Testis (tissue), 3 donors: ENCODE measurements around the gene TPM4. TPM values are rescaled to one million over a fixed set of nuclear protein-coding genes. Genes with fewer than 3 reads are reported as not detected.
"Not testable (repeated sequence)": the region's sequence is repeated elsewhere in the genome, so short reads cannot be mapped to it uniquely, and the experiment has no call there.

ENCODE experiments used
- DNase-seq: peaks from one replicate; pipeline ENCODE4 v3.0.0-alpha.2; 2019
- H3K27ac ChIP-seq, 2 donors: fragments of 200-600 bp; sonication (generic); one replicate each; pipeline ENCODE4 v1.5.1; 2019
- H3K27me3 ChIP-seq: fragments of 200-600 bp; sonication (generic); one replicate; pipeline ENCODE4 v1.5.1; 2019
- H3K36me3 ChIP-seq: fragments of 200-600 bp; sonication (generic); one replicate; pipeline ENCODE4 v1.5.1; 2017; ENCODE audit warnings: low read depth; ENCODE audit errors: missing control alignments
- H3K4me1 ChIP-seq: fragments of 200-600 bp; sonication (generic); one replicate; pipeline ENCODE4 v1.5.1; 2019
- H3K4me3 ChIP-seq, 2 donors: fragments of 200-600 bp; sonication (generic); one replicate each; pipeline ENCODE4 v1.5.1; 2017 to 2019
- H3K9me3 ChIP-seq: fragments of 200-600 bp; sonication (generic); one replicate; pipeline ENCODE4 v1.5.1; 2017
- POLR2A ChIP-seq: fragments of 450-650 bp; IDR thresholded peaks from one replicate; pipeline ENCODE4 v1.6.1; 2017; ENCODE audit warnings: antibody characterized with exemption, mild to moderate bottlenecking, moderate library complexity
- WGBS, 2 donors: methylation state at CpG; one replicate each; pipeline ENCODE4 v1.1.5; 2018; 5-methylcytosine and 5-hydroxymethylcytosine counted together
- intact Hi-C: fragments of 100-400 bp; cut with DNase I; formaldehyde crosslinking; loops from one replicate; pipeline ENCODE4 v1.15.1; 2023; ENCODE audit warnings: low total_unique reads
- polyA plus RNA-seq: library from polyadenylated mRNA; stranded (reverse); fragments of 350-450 nt; fragmentation: Illumina TruSeq; extraction: RNeasy Lipid Tissue Mini Kit (QIAGEN cat#74804); gene quantifications from one replicate; pipeline ENCODE4 v1.2.3, GENCODE V29; 2014; ENCODE audit warnings: low read depth, low replicate concordance; ENCODE audit not compliant: insufficient read depth
- total RNA-seq, 2 donors: library from RNA; depleted of rRNA; stranded (reverse); fragments of >200 nt; gene quantifications; one replicate each; pipeline ENCODE4 v1.2.3, GENCODE V29; 2016
- TF ChIP-seq, protein P1 (sequence below), 3 experiments: fragments of 450-650 bp in 2 of 3; fragments of 200-600 bp in 1 of 3; sonication (generic) in 1 of 3; IDR thresholded peaks; one replicate each; pipeline ENCODE4 v1.5.1; 2016 to 2019; ENCODE audit warnings: antibody characterized with exemption in 3 of 3, mild to moderate bottlenecking in 2 of 3, moderate library complexity in 1 of 3

TPM4 gene
- total and polyA plus RNA-seq, 3 donors from 2014 or later, result 212 to 271 (median 227) TPM

DNA sequence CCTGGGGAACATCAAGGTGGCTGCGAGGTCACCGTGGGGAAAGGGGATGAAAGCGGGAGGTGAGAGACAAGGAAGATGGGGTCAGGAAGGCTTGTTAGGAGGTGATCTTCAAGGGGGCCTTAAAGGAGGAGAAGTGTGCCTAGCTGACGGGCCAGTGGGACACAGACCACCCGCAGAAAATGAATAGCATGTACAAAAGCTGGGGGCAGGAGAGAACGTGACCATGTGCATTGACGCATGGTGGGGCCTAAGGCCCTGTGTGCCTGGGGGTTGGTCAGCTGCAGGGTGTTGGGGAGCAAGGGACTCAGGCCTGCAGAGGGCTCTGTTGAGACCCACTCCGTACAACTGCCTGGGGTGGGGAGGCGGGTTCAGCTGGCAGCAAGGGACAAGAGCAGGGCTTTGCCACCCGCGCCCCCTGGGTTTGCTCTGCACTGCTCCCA lies 41.3 kb downstream of the TPM4 start:
- intact Hi-C loops, result loop anchor here (10.0 kb wide), 2 partner anchors 53 to 67 kb away; partner anchors contain the start of gene FAM32A
- DNase-seq, result no peak

DNA sequence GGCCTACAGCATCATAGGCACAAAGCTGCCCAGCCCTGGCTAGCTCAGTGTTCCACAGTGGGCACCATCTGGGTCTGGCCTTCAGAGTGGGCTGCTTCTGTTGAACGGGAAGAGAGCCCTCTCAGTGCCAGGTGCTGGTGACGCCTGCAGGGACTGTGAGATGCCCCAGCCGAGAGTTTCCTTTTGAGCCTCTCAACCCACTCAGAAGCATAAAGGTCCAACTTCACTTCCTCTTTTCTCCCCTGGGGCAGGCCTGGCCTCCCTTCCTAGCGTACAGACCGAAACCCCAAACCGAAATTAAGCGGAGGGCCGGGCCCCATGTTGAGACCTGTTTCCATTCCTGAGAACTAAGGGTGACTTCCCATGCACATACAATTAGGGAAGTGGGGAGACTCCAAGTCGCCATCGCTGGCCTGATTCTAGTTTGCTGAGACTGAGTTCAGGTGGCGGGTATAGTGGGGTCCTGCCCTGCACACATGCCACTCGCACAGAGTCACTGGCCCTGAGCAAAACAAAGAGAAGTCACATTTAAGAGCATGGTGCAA lies 42.3 kb downstream of the TPM4 start:
- no peaks in the 10 kb centered on the region for H3K27me3 ChIP-seq
- no peaks in the 10 kb centered on the region for H3K9me3 ChIP-seq
- H3K4me1 ChIP-seq, result peaks cover 4% of the 10 kb centered on the region
- H3K27ac ChIP-seq, result no peak overlapping the region
- 90 to 99% methylated on average over 9 to 12 of the region's 12 CpGs for WGBS, 2 donors
- no peak for DNase-seq
- TF ChIP-seq, protein P1, sequence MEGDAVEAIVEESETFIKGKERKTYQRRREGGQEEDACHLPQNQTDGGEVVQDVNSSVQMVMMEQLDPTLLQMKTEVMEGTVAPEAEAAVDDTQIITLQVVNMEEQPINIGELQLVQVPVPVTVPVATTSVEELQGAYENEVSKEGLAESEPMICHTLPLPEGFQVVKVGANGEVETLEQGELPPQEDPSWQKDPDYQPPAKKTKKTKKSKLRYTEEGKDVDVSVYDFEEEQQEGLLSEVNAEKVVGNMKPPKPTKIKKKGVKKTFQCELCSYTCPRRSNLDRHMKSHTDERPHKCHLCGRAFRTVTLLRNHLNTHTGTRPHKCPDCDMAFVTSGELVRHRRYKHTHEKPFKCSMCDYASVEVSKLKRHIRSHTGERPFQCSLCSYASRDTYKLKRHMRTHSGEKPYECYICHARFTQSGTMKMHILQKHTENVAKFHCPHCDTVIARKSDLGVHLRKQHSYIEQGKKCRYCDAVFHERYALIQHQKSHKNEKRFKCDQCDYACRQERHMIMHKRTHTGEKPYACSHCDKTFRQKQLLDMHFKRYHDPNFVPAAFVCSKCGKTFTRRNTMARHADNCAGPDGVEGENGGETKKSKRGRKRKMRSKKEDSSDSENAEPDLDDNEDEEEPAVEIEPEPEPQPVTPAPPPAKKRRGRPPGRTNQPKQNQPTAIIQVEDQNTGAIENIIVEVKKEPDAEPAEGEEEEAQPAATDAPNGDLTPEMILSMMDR (IDR thresholded peaks at IDR 0.05), result no peak
- TF ChIP-seq POLR2A, result no peak
- H3K4me3 ChIP-seq, result no peak overlapping the region
- intact Hi-C loops, result loop anchor here (10.0 kb wide), 2 partner anchors 54 to 66 kb away; partner anchors contain the start of gene FAM32A
- H3K36me3 ChIP-seq, result no peaks in the 10 kb centered on the region

More for the DNA sequence above, 41.3 kb downstream of the TPM4 start:
- TF ChIP-seq, protein P1 (IDR thresholded peaks at IDR 0.05), result no peak
- no peak for TF ChIP-seq POLR2A
- H3K27ac ChIP-seq, result no peak overlapping the region
- H3K4me3 ChIP-seq, result no peak overlapping the region
- H3K36me3 ChIP-seq, result no peaks in the 10 kb centered on the region
- H3K9me3 ChIP-seq, result no peaks in the 10 kb centered on the region
- no peaks in the 10 kb centered on the region for H3K27me3 ChIP-seq
- 78 to 87% methylated on average over 9 to 11 of the region's 11 CpGs for WGBS, 2 donors
- peaks cover 11% of the 10 kb centered on the region for H3K4me1 ChIP-seq

DNA sequence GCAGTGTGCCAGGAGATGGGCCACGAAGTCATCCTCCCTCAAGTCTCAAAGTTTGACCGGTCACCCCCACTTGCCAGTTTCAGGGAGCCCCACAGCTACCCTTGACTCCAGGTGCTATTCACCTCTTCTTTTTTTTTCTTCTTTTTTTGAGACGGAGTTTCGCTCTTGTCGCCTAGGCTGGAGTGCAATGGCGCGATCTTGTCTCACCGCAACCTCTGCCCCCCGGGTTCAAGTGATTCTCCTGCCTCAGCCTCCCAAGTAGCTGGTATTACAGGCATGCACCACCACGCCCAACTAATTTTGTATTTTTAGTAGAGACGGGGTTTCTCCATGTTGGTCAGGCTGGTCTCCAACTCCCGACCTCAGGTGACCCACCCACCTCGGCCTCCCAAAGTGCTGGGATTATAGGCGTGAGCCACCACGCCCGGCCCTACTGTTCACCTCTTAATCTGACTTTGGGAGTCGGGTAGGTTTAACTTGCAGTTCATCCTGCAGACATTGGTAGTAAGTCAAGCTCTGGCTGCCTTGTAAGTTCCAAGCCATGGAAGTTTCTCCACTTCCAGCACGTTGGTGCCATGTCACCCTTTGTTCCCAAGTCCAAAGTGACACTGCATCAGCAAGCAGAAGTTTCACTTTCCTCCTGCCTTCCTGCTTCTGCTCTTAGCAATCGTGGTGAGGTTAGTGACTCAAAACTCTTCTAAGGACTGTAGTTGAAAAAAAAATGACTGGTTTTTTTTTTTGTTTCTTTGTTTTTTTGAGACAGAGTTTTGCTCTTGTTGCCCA lies 43.0 kb downstream of the TPM4 start:
- not testable (repeated sequence) for H3K27ac ChIP-seq, H3K9me3 ChIP-seq, H3K27me3 ChIP-seq, H3K4me1 ChIP-seq, H3K36me3 ChIP-seq, DNase-seq, H3K4me3 ChIP-seq
- 85 to 89% methylated on average over 19 of the region's 19 CpGs for WGBS, 2 donors
- intact Hi-C loops, result loop anchor here (10.0 kb wide), 2 partner anchors 54 to 66 kb away; partner anchors contain the start of gene FAM32A

DNA sequence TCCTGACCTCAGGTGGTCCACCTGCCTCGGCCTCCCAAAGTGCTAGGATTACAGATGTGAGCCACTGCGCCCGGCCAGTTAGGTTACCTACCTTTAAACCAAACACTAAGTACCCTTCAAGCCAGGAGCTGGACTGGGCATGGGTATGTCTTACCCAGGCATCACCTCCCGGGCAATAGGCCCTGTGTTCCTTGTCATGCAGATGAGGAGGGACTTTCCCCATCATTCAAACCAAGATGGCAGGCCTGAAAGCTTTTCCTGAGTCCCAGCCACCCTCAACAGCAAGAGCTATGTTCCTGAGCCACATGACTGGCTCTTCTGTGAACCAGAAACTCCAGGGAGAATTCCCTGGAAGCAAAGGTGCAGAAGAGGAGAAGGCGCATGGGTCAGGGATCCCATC lies 44.8 kb downstream of the TPM4 start:
- DNase-seq, result no peak
- Histone ChIP-seq H3K27ac (no peak overlapping the region), H3K4me1 (no peaks in the 10 kb centered on the region), H3K27me3 (no peaks in the 10 kb centered on the region), H3K36me3 (no peaks in the 10 kb centered on the region), H3K4me3 (no peak overlapping the region), H3K9me3 (no peaks in the 10 kb centered on the region)
- 69 to 80% methylated on average over 2 to 5 of the region's 5 CpGs for WGBS, 2 donors
- intact Hi-C loops, result no loop called here
- TF ChIP-seq, protein P1 (IDR thresholded peaks at IDR 0.05), result no peak
- TF ChIP-seq POLR2A, result no peak

DNA sequence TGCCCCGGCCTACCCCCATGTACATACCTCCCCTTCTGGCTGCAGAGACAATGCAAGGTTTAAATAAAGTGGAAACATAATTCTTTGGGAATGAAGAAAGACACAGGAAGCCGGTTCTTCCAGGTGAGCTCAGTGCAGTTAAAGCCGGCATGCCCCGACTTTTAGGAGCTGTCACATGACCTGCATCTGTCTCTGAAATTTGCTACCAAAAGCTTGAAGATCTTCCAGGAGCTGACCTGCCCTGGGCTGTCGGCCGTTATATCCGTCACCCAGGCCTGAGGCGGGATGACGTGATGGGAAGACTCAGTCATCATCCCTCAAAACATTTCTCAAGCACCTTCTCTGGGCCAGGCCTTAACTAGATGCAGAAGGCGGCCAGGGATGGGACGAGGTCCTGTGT lies 45.7 kb downstream of the TPM4 start:
- Histone ChIP-seq H3K36me3 (no peaks in the 10 kb centered on the region), H3K9me3 (no peaks in the 10 kb centered on the region)
- 94 to 97% methylated on average over 10 to 11 of the region's 11 CpGs for WGBS, 2 donors

More for the DNA sequence above, 45.7 kb downstream of the TPM4 start:
- no peaks in the 10 kb centered on the region for H3K4me1 ChIP-seq
- H3K27ac ChIP-seq, result no peak overlapping the region
- no peak overlapping the region for H3K4me3 ChIP-seq
- no peaks in the 10 kb centered on the region for H3K27me3 ChIP-seq
- TF ChIP-seq POLR2A, result no peak
- TF ChIP-seq, protein P1 (IDR thresholded peaks at IDR 0.05), result no peak
- intact Hi-C loops, result no loop called here
- DNase-seq, result no peak
